DMS153 treated with DMSO at 0.1 percent for 48 hours (cell line): ENCODE data around the gene PARK7.

Source experiments
- DNase-seq: peaks from one replicate; lab custom pipeline; 2025; ENCODE audit not compliant: unreplicated experiment; lab: John Stamatoyannopoulos, UW

Gene PARK7

GRCh38 chr1:7980984-7981383, 19.5 kb downstream of the PARK7 start:
- DNase-seq: no peak

DNA sequence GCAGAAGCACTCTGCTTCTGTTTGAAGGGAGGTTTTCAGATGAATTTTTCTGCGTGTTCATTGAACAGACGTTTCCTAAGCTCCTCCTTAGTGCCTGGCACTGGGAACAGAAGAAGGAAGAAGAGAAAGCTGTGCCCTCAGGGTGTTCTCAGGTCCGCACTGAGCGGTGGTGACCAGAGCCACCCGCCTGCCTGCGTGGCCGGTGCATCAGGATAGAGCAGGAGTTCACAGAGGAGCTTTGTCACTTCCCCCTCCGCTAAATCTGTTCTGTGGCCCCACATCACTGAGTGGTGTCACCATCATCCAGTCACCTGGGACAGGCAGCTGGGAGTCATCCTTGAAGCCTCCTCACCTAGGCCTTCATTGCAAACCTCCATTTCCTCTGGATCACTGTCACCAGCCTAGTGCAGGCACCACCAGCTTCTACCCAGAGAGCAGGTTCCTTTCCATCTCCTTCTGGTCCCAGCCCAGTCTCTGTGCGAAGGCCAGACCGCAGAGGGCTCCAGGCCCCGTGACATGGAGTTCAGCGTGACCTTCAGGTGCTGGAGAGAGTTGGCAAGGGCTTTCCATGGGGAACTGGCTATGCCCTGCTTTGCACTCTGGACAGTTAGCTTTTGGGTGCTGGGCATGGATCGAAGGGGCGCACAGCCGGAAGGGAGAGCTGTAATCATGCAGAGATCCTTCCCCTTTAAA, 21.7 kb downstream of the PARK7 start:
- no peak for DNase-seq

- no peak for DNase-seq
Measured at GRCh38 chr1:7984811-7985210, 23.3 kb downstream of the PARK7 start.

DNA sequence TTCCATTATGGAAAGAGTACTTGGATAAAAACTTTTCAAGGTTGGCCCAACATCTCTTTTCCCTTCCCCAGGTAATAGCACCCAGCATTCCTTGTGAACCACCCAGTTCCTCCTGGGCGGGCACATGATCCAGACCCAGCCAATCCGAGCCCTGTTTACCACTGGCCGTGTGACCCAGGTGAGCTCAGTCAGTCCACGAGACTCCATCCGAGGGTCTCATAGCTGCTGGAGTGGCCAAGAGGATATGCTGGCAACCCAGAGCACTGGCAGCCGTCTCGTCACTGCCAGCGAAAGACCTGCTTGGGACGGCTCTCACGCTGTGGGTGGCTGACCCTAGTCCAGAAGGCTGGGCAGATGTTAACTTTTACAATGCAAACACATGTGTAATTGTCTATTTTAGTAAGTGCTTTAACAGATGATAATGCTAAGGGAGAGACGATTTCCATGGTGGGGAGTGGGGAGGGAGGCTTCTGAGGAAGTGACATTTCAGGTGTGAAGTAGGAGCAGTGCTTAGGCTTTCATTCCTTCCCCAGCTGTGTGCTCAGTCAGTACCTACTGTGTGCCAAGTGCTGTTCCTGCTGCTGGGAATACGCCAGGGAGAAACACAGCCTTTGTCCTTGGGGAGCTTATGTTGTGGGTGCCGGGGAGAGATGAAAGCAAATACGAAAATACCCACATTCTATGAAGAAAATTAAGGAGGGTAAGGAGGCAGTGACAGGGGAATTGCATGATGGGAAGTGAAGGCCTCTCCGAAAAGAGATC, 24.5 kb downstream of the PARK7 start:
- DNase-seq: no peak

DNA sequence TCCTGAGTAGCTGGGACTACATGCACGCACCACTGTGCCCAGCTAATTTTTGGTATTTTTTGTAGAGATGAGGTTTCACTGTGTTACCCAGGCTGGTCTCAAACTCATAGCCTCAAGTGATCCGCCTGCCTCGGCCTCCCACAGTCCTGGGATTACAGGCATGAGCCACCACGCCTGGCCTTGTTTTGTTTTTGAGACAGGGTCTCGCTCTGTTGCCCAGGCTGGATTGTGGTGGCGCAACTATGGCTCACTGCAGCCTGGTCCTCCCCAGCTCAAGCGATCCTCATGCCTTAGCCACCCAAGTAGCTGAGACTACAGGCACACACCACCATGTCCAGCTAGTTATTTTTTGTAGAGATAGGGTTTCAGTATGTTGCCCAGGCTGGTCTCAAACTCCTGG, 26.0 kb downstream of the PARK7 start:
- no peak for DNase-seq

- DNase-seq: no peak
Measured at GRCh38 chr1:7988576-7988975, 27.1 kb downstream of the PARK7 start.

- no peak for DNase-seq
Measured at GRCh38 chr1:7989762-7990428, 28.4 kb downstream of the PARK7 start.

GRCh38 chr1:7991504-7992440, 30.3 kb downstream of the PARK7 start:
- DNase-seq: no peak

GRCh38 chr1:7992885-7993284, 31.4 kb downstream of the PARK7 start:
- DNase-seq: no peak

DNA sequence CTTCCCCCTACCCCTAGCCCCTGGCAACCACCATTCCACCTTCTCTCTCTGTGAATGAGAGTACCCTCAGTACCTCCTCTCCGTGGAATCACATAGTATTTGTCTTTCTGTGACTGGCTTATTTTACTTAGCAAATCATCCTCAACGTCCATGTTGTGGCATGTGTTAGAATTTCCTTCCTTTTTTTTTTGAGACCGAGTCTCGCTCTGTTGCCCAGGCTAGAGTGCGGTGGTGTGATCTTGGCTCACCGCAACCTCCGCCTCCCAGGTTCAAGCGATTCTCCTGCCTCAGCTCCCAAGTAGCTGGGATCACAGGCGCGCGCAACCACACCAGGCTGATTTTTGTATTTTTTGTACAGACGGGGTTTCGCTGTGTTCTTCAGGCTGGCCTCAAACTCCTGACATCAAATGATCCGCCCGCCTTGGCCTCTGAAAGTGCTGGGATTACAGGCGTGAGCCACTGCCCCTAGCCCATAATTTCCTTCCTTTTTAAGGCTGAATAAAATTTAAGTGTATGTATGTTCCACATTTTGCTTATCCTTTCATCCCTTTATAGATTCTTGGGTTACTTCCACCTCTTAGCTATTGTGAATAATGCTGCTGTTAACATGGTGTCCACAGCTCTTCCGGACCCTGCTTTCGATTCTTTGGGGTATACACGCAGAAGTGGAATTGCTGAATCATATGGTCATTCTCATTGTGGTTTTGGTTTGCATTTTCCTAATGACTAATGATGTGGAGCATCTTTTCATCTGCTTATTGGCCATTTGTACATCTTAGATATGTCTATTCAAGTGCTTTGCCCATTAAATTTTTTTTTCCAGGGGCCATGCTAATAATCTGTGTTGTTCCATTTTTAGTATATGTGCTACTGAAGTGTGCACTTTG, 32.3 kb downstream of the PARK7 start:
- no peak for DNase-seq

GRCh38 chr1:7994827-7995226, 33.3 kb downstream of the PARK7 start:
- no peak for DNase-seq

- DNase-seq: no peak
Measured at GRCh38 chr1:7995437-7995836, 33.9 kb downstream of the PARK7 start.

DNA sequence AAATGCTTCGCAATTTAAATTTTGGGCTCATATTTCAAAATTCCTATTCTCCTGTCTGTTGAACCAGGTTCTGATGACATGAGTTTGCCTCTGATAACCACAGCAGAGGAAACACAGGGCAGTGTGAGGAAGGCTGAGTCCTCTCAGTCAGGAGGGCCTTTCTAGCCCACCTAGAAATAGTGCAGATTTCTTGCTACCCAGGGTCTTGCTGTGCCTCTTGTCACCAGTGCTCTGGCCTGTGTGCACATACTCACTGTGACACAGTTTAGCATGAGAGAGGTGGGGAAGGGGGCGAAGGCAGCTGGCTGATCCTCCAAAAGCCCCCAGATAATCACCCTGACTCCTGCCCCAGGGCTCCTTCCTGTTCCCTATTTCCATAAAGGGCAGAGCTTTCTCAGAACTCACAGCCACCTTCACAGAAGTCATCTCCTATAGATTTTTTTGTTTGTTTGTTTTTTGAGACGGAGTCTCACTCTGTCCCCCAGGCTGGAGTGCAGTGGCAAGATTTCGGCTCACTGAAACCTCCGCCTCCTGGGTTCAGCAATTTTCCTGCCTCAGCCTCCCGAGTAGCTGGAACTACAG, 40.9 kb downstream of the PARK7 start:
- DNase-seq: no peak

GRCh38 chr1:8002921-8003320, 41.4 kb downstream of the PARK7 start:
- DNase-seq: no peak

- no peak for DNase-seq
Measured at GRCh38 chr1:8003438-8004112, 42.1 kb downstream of the PARK7 start.

- peak; percentile 60 for DNase-seq
Measured at GRCh38 chr1:8004113-8004802, 42.7 kb downstream of the PARK7 start.

DNA sequence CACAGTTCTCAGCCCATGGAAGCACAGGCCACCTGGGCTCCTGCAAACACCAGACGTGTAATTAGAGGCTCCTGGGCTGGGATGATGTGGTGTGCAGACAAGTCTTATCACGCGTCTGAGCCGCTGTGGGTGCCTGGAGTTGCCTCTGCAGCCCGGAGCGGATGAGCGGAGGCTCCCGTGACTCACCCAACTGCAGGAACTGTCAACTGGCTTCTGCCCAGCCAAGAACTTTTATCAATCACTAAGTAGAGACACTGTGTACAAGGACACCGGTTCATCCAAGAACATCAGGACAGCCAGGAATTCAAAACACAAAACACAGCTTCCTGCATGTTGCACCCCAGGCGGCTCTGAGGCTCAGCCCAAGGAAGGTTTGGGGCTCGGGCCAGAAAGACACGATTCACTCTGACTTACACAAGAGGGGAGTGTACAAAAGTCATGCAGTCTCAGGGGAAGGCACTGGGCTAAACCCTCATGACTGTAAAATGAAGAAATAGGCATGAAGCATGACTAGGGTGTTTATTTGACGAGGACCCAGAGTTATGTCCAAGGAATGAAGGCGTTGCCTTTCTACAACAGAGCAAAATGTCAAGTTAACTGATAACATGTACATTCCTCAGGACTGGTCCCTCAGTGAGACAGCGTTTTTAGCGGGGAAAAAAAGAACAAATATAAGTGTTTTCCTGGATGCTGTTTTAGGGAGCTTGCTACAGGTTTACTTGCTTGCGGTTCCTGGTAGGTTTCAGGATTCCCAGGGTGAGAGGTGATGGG, 43.5 kb downstream of the PARK7 start:
- peak; percentile 83 for DNase-seq
